GM18502 (cell line): ENCODE results near the gene KLK6.
"Not testable (repeated sequence)": the region's sequence is repeated elsewhere in the genome, so short reads cannot be mapped to it uniquely, and the experiment has no call there.

ENCODE experiments used
- ATAC-seq: cut with Tn5 transposase; IDR thresholded peaks from one replicate; pipeline ENCODE4 v1.9.1; 2021; ENCODE audit warnings: mild to moderate bottlenecking; ENCODE audit not compliant: unreplicated experiment, poor library complexity

KLK6 gene

GRCh38 chr19:50994129-50994528, 24.7 kb upstream of the KLK6 start:
- no peak for ATAC-seq

GRCh38 chr19:50992666-50993035, 23.3 kb upstream of the KLK6 start:
- no peak for ATAC-seq

- ATAC-seq: not testable (repeated sequence)
These were observed 15.0 kb upstream of the KLK6 start for GRCh38 chr19:50984416-50984815.

- no peak for ATAC-seq
These were observed 14.4 kb upstream of the KLK6 start, which contains the start of gene KLK7 for GRCh38 chr19:50983625-50984292. Gene KLK7 (minus strand): TSS chr19:50983917. CDS start chr19:50982399, 1,518 bp downstream.

GRCh38 chr19:50982186-50982585, 12.8 kb upstream of the KLK6 start:
- no peak for ATAC-seq

- ATAC-seq: no peak
These were observed 12.3 kb upstream of the KLK6 start for GRCh38 chr19:50981587-50982146.

- ATAC-seq: no peak
These were observed 10.8 kb upstream of the KLK6 start for GRCh38 chr19:50980208-50980607.

GRCh38 chr19:50979758-50980157, 10.4 kb upstream of the KLK6 start:
- ATAC-seq: no peak

- ATAC-seq: no peak
These were observed 9.5 kb upstream of the KLK6 start for GRCh38 chr19:50978772-50979390.

- no peak for ATAC-seq
These were observed 8.2 kb upstream of the KLK6 start for GRCh38 chr19:50977626-50978025.

- no peak for ATAC-seq
These were observed 6.4 kb upstream of the KLK6 start for GRCh38 chr19:50975766-50976165.

GRCh38 chr19:50974702-50975556, 5.5 kb upstream of the KLK6 start:
- ATAC-seq: no peak

- no peak for ATAC-seq
These were observed 3.5 kb upstream of the KLK6 start for GRCh38 chr19:50972795-50973376.

- ATAC-seq: not testable (repeated sequence)
These were observed 419 bp upstream of the KLK6 start for GRCh38 chr19:50969810-50970209.

- ATAC-seq: no peak
These were observed 527 bp downstream of the KLK6 start for GRCh38 chr19:50968716-50969412.

- no peak for ATAC-seq
These were observed 1.3 kb downstream of the KLK6 start for GRCh38 chr19:50967929-50968715.

GRCh38 chr19:50964266-50964665, 5.1 kb downstream of the KLK6 start:
- no peak for ATAC-seq

GRCh38 chr19:50963381-50963780, 6.0 kb downstream of the KLK6 start:
- no peak for ATAC-seq

- no peak for ATAC-seq
These were observed 7.1 kb downstream of the KLK6 start for GRCh38 chr19:50962245-50962644.
